ENCODE results near the gene FASTK.

FASTK gene

DNA sequence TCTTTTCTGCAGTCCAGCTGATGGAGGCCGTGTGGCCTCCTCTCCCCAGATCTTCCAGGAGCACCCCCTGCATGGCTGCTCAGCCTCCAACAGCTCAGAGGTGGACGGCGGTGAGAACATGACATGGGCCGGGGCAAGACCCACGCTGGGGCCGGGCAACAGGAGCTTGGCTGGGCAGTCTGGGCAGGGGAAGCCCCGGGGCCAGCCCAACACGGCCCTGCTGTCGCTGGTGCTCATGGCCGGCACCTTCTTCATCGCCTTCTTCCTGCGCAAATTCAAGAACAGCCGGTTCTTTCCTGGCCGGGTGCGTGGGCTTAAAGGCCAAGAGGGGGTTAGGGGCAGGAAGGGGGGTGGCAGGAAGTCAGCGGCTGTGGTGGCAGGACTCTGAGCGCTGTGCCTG is 6.6 kb downstream of the FASTK start:
- H3K9me3 Mint-ChIP-seq: no peaks in the 10 kb centered on the region
- H3K36me3 Mint-ChIP-seq (ENCODE audit: low read depth): peaks cover 11% of the 10 kb centered on the region
- no peak for DNase-seq
- ATAC-seq: no peak
- H3K27ac Mint-ChIP-seq: no peak overlapping the region
- H3K27me3 Mint-ChIP-seq: no peaks in the 10 kb centered on the region
- H3K4me1 Mint-ChIP-seq: peaks cover 10% of the 10 kb centered on the region
- H3K4me3 Mint-ChIP-seq: no peak overlapping the region

DNA sequence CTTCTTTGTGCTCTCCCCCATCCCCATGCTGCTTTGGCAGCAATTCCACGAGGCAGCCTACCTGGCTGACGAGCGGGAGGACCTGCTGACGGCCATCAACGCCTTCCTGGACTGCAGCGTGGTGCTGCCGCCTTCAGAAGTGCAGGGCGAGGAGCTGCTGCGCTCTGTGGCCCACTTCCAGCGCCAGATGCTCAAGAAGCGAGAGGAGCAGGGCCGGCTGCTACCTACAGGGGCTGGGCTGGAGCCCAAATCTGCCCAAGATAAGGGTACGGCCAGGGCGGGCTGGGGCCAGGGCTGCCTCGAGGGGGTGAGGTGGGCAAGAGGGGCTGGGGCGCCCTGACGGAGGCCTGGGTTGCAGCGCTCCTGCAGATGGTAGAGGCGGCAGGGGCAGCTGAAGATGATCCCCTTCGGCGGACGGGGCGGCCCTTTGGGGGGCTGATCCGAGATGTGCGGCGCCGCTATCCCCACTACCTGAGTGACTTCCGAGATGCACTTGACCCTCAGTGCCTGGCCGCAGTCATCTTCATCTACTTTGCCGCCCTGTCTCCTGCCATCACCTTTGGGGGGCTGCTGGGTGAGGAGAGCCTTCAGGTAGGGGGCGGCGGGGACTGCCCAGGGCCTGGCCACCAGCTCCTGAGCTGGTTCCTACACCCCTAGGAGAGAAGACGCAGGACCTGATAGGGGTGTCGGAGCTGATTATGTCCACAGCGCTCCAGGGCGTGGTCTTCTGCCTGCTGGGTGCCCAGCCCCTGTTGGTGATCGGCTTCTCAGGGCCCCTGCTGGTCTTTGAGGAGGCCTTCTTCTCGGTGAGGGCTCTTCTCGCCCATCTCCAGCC is 9.4 kb downstream of the FASTK start:
- ATAC-seq: no peak
- Mint-ChIP-seq H3K4me1 (no peaks in the 10 kb centered on the region), H3K36me3 (ENCODE audit: low read depth) (peaks cover 11% of the 10 kb centered on the region), H3K27ac (no peak overlapping the region), H3K9me3 (no peaks in the 10 kb centered on the region), H3K4me3 (no peak overlapping the region), H3K27me3 (no peaks in the 10 kb centered on the region)
- DNase-seq: no peak

DNA sequence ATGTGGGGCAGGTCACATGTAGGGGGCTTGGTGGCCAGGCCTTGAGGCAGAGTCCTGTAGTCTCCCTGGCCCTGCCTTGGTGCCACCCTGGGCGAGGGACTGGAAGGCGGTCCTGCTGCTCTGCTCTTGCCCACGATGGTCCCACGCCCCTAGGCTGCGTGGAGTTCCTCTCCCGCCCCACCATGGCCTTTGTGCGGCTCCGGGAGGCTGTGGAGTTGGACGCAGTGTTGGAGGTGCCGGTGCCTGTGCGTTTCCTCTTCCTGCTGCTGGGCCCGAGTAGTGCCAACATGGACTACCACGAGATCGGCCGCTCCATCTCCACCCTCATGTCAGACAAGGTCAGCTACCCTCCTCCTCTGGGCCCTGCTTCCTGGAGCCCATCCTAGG is 10.0 kb downstream of the FASTK start:
- ATAC-seq (no peak), DNase-seq (no peak)
- H3K36me3 Mint-ChIP-seq (ENCODE audit: low read depth): peaks cover 11% of the 10 kb centered on the region
- H3K4me3 Mint-ChIP-seq: no peak overlapping the region
- H3K27ac Mint-ChIP-seq: no peak overlapping the region
- no peaks in the 10 kb centered on the region for H3K4me1 Mint-ChIP-seq
- H3K9me3 Mint-ChIP-seq: no peaks in the 10 kb centered on the region
- H3K27me3 Mint-ChIP-seq: no peaks in the 10 kb centered on the region

DNA sequence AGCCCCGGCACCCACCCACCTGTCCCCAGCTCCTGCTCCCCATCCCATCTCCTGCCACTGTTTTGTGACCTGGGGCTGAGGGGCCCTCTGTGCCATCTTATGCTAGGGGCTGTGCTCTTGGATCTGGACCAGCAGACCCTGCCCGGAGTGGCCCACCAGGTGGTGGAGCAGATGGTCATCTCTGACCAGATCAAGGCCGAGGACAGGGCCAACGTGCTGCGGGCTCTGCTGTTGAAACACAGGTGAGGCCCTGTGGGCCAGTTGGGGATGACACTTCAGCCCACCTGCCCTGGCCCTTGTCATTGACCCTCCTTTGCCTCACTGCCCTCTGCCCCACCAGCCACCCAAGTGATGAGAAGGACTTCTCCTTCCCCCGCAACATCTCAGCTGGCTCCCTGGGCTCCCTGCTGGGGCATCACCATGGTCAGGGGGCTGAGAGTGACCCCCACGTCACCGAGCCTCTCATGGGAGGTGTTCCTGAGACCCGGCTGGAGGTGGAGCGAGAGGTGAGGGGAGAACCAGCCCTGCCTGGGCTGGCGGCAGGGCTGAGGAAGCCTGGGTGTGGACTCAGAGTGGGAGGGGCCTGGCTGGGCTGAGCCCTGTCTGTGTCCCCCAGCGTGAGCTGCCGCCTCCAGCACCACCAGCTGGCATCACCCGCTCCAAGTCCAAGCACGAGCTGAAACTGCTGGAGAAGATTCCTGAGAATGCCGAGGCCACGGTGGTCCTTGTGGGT is 10.6 kb downstream of the FASTK start:
- Mint-ChIP-seq H3K27me3 (no peaks in the 10 kb centered on the region), H3K36me3 (ENCODE audit: low read depth) (peaks cover 14% of the 10 kb centered on the region), H3K4me1 (no peaks in the 10 kb centered on the region), H3K9me3 (no peaks in the 10 kb centered on the region), H3K27ac (no peak overlapping the region), H3K4me3 (no peak overlapping the region)
- ATAC-seq: no peak
- DNase-seq: no peak

DNA sequence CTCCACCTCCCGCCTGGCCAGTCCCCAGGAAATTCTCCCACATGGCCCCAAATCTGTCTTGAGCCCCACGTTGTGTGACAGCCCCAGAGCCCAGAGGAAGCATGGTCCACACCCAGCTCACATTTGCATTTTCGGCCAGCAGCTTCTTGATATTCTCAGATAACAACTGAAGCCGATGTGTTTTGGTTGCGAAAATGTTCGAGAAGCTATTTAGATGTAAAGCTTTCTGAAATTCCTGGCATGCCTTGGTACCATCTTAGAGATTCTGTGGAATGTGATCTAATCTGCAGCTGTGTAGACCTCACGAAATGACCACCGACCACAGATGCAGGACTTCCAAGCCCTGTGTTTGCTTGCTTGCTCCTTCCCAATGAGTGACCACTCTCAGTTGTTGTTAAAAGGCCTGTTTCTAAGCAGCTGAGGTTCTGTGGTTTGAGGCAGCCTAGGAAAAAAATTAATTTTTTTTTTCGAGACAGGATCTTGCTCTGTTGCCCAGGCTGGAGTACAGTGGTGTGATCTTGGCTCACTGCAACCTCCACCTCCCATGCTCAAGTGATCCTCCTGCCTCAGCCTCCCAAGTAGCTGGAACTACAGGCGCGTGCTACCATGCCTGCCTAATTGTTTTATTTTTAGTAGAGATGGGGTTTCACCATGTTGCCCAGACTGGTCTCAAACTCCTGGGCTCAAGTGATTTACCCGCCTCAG is 12.4 kb downstream of the FASTK start:
- no peaks in the 10 kb centered on the region for H3K4me1 Mint-ChIP-seq
- DNase-seq: no peak
- peaks cover 13% of the 10 kb centered on the region for H3K36me3 Mint-ChIP-seq (ENCODE audit: low read depth)
- H3K27ac Mint-ChIP-seq: no peak overlapping the region
- no peaks in the 10 kb centered on the region for H3K9me3 Mint-ChIP-seq
- H3K27me3 Mint-ChIP-seq: no peaks in the 10 kb centered on the region
- H3K4me3 Mint-ChIP-seq: no peak overlapping the region
- ATAC-seq: no peak

DNA sequence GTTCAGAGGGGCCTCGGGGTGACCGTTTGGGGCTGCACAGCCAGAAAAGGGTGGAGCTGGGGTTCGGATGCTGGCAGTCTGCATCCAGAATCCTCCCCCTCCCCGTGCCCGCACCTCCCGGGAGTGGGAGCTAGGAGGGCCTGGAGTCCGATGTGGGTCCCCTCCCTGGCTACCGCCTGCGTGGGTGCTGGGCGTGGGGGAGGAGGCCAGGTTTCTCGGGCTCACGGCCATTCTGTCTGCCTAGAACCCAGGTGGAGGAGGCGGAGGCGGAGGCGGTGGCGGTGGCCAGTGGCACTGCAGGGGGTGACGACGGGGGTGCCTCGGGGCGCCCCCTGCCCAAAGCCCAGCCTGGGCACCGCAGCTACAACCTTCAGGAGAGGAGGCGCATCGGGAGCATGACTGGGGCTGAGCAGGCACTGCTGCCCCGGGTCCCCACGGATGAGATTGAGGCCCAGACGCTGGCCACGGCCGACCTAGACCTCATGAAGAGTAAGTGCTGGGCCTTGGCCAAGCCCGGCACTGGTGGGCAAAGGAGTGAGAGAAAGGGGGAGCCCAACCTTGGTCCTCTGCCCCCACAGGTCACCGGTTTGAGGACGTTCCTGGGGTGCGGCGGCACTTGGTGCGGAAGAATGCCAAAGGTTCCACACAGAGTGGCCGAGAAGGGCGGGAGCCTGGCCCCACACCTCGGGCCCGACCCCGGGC is 14.2 kb downstream of the FASTK start:
- H3K9me3 Mint-ChIP-seq: no peaks in the 10 kb centered on the region
- DNase-seq (no peak), ATAC-seq (no peak)
- H3K27me3 Mint-ChIP-seq: no peaks in the 10 kb centered on the region
- H3K4me1 Mint-ChIP-seq: peaks cover 3% of the 10 kb centered on the region
- H3K36me3 Mint-ChIP-seq (ENCODE audit: low read depth): peaks cover 10% of the 10 kb centered on the region
- H3K27ac Mint-ChIP-seq: no peak overlapping the region
- H3K4me3 Mint-ChIP-seq: no peak overlapping the region

DNA sequence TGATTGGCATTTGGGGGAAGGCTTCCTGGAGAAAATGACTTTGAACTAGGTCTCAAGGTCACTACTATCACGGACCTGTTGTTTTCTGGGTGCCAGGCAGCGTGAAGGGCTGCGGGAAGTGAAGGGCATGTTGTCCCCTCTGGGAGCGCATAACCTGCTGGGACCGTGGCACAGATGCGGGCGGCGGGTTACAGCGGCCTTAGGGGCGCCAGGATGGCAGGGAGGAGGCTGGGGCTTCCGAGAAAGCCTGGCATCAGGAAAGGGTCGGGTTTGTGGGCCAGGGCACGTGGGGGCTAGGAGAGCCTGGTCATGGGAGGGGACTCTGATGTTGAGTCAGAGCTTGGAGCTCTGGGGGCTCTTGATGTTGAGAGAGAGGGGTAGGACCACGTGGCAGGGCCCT is 15.1 kb downstream of the FASTK start:
- no peak for DNase-seq
- Mint-ChIP-seq H3K4me1 (peaks cover 11% of the 10 kb centered on the region), H3K36me3 (ENCODE audit: low read depth) (peaks cover 8% of the 10 kb centered on the region), H3K9me3 (no peaks in the 10 kb centered on the region), H3K27ac (no peak overlapping the region), H3K27me3 (no peaks in the 10 kb centered on the region), H3K4me3 (no peak overlapping the region)
- ATAC-seq: no peak

DNA sequence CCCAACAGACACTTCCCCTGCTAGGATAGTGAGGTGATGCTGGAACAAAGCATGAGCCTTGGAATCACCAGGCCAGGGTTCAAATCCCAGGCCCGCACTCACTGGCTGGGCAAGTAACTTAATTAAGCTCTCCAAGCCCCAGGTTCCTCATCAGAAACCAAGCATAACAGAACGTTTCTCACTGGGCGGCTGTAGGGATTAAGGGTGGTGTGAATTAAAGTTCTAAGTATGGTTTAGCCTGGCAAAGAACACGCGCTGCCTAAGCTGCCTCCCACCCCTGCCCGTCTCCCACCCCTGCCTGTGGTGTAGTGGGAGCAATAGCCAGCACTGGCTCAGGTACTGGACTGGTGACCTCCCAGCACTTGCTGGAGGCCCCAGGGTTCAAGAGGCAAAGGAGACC is 15.6 kb downstream of the FASTK start:
- DNase-seq (no peak), ATAC-seq (no peak)
- Mint-ChIP-seq H3K4me1 (peaks cover 14% of the 10 kb centered on the region), H3K36me3 (ENCODE audit: low read depth) (peaks cover 7% of the 10 kb centered on the region), H3K4me3 (no peak overlapping the region), H3K27me3 (no peaks in the 10 kb centered on the region), H3K9me3 (no peaks in the 10 kb centered on the region), H3K27ac (no peak overlapping the region)

DNA sequence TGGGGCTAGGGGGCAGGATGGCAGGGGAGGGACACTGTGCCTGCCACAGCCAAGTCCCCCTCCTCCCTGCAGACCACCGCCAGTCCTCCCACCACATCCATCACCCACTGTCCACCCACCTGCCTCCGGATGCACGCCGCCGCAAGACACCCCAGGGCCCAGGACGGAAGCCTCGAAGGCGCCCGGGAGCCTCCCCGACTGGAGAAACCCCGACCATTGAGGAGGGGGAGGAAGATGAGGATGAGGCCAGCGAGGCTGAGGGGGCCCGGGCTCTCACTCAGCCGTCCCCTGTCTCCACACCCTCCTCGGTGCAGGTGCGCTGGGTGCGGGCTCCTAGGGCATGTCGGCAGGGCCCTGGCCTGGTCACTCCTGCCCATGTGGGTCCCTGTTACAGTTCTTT is 16.2 kb downstream of the FASTK start:
- ATAC-seq (no peak), DNase-seq (no peak)
- Mint-ChIP-seq H3K9me3 (no peaks in the 10 kb centered on the region), H3K4me3 (no peak overlapping the region), H3K27me3 (no peaks in the 10 kb centered on the region), H3K36me3 (ENCODE audit: low read depth) (peaks cover 6% of the 10 kb centered on the region), H3K27ac (no peak overlapping the region), H3K4me1 (peaks cover 14% of the 10 kb centered on the region)

DNA sequence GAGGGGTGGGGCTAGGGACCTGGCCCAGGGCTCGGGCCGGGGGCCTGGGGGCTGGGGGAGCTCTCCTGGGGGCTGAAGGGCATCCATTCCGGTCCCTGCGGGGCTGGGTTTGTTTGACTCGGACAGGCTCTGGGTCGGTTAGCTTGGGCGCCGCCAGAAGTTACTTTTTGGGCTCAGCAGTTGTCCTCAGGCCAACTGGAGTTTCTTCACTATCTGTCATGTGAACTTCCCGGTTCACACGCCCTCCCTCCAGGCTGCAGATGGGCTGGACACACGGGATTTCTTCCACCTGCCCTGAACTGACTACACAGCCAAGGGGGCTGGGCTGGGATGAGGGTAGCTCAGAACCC is 17.4 kb downstream of the FASTK start:
- ATAC-seq: no peak
- H3K36me3 Mint-ChIP-seq (ENCODE audit: low read depth): peaks cover 6% of the 10 kb centered on the region

DNA sequence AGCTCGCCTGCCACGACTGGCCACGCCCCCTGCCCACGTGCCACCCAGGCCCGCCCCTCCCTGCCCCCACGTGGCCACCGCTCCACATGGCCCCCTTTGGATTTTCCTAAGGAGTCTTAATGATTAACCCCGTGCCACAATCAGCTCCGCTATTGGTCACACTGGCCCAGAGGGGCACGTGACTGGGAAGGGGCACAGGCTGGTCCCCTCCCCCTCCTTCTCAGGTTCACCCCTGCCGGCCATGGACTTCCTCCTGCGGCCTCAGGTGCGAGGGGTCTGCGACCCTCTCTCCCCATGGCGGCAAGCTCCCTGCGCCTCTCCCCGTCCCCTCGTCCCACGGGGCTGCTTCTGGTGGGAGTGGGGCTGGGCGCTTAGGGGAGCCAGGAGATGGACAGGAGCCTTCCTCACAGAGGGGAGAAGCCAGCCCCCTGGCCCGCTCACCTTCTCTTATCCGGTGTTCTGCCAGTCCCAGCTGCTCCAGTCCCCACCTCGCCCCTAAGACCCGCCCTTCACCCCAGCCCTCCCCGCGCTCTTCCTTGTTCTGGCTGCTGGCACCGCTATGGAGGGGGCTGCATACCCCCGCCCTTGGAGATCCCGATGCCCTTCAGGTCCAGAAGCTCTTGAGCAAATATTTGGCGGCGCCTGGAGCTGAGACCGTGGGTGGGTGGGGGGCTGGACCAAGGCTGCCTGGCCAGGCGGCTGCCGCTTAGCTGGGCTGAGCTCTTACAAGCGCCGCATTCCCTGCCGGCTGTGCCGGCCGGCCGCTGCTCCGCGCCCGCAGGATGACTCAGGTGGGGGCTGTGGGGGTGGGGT is 18.0 kb downstream of the FASTK start:
- Mint-ChIP-seq H3K27ac (no peak overlapping the region), H3K27me3 (no peaks in the 10 kb centered on the region), H3K4me3 (no peak overlapping the region), H3K4me1 (peaks cover 24% of the 10 kb centered on the region), H3K9me3 (no peaks in the 10 kb centered on the region), H3K36me3 (ENCODE audit: low read depth) (peaks cover 6% of the 10 kb centered on the region)
- no peak for DNase-seq
- no peak for ATAC-seq

More for the DNA sequence above, 17.4 kb downstream of the FASTK start:
- Mint-ChIP-seq H3K4me3 (no peak overlapping the region), H3K27ac (no peak overlapping the region), H3K4me1 (peaks cover 24% of the 10 kb centered on the region), H3K27me3 (no peaks in the 10 kb centered on the region), H3K9me3 (no peaks in the 10 kb centered on the region)
- no peak for DNase-seq

DNA sequence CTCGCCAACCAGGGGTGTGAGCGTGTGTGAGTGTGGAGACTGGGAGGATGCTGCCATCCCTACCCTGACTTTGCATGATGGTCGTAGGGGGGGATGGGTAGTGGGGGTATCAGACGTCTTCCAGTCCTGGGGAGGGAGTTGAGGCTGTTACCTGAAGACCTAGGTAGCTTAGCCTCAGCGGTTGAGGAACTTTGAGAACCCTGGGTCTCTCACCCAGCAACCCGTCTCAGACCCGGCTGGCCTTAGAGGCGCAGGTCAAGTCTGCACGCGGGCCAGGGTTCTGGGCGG is 18.6 kb downstream of the FASTK start:
- Mint-ChIP-seq H3K4me1 (peaks cover 29% of the 10 kb centered on the region), H3K27ac (no peak overlapping the region), H3K9me3 (no peaks in the 10 kb centered on the region), H3K4me3 (peak overlapping the region; percentile 90), H3K36me3 (ENCODE audit: low read depth) (peaks cover 3% of the 10 kb centered on the region), H3K27me3 (no peaks in the 10 kb centered on the region)
- DNase-seq (no peak), ATAC-seq (no peak)

DNA sequence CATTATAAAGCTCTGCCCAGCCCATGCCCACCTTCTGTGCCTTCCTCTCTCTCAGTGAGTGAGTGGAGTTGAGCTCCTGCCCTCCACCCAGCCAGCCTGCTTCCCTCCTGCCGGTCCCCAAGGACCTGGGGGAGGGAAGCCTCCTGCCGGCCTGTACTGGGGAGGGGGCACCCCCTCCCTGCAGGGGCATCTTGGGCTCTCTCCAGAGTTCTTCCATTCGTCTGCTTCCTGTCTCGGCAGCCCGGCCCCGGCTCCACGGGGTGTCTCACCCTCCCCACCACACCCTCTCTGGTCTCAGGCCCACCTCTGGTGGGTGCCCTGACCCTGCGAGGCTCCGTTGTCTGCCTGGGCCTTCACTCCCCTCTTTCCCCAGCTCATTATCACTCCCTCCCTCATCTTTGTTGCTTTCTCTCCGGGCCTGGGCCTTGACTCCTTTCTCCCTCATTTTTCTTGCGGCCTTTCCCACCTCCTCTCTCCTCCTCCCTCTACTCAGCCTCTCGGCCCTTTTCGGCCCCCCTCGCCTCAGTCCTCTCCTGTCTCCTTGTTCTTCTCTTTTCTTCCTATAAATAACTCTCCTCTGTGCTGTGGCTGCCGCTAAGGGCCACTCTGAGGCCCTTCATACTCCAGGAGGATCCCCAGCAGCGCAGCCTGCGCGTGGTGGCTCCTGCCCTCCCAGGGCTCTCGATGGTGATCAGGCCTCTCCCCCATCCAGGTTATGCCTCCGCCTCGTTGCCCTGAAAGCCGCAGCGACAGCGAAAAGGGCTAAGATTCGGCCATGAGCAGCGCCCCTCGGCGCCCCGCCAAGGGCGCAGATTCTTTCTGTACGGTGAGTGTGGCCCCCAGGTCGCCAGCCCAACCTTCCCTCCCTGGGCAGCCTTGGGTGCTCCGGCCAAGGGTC is 19.1 kb downstream of the FASTK start:
- peaks cover 3% of the 10 kb centered on the region for H3K36me3 Mint-ChIP-seq (ENCODE audit: low read depth)
- DNase-seq: no peak
- peak overlapping the region; percentile 90 for H3K4me3 Mint-ChIP-seq
- H3K27ac Mint-ChIP-seq: peak overlapping the region; percentile 35
- H3K4me1 Mint-ChIP-seq: peaks cover 34% of the 10 kb centered on the region
- no peaks in the 10 kb centered on the region for H3K27me3 Mint-ChIP-seq
- no peaks in the 10 kb centered on the region for H3K9me3 Mint-ChIP-seq
- ATAC-seq: no peak
